Measurements from ENCODE around the gene DAPK1.

The DAPK1 gene

DNA sequence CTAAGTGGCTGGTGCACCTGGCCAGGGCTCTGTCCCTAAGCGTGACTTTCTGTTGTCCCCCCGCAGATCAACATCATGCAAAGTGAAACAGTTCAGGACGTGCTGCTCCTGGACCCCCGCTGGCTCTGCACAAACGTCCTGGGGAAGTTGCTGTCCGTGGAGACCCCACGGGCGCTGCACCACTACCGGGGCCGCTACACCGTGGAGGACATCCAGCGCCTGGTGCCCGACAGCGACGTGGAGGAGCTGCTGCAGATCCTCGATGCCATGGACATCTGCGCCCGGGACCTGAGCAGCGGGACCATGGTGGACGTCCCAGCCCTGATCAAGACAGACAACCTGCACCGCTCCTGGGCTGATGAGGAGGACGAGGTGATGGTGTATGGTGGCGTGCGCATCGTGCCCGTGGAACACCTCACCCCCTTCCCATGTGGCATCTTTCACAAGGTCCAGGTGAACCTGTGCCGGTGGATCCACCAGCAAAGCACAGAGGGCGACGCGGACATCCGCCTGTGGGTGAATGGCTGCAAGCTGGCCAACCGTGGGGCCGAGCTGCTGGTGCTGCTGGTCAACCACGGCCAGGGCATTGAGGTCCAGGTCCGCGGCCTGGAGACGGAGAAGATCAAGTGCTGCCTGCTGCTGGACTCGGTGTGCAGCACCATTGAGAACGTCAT is 208.5 kb downstream of the DAPK1 start:
- no peaks in the 10 kb centered on the region for H3K27me3 ChIP-seq (ENCODE audit: insufficient read depth, low read depth, severe bottlenecking)
- H3K36me3 ChIP-seq, result peaks cover 25% of the 10 kb centered on the region
- no peak overlapping the region for H3K4me3 ChIP-seq (ENCODE audit: low read depth, low read length)
- no peak overlapping the region for H3K27ac ChIP-seq
- TF ChIP-seq, protein P1, sequence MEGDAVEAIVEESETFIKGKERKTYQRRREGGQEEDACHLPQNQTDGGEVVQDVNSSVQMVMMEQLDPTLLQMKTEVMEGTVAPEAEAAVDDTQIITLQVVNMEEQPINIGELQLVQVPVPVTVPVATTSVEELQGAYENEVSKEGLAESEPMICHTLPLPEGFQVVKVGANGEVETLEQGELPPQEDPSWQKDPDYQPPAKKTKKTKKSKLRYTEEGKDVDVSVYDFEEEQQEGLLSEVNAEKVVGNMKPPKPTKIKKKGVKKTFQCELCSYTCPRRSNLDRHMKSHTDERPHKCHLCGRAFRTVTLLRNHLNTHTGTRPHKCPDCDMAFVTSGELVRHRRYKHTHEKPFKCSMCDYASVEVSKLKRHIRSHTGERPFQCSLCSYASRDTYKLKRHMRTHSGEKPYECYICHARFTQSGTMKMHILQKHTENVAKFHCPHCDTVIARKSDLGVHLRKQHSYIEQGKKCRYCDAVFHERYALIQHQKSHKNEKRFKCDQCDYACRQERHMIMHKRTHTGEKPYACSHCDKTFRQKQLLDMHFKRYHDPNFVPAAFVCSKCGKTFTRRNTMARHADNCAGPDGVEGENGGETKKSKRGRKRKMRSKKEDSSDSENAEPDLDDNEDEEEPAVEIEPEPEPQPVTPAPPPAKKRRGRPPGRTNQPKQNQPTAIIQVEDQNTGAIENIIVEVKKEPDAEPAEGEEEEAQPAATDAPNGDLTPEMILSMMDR (IDR thresholded peaks at IDR 0.05; ENCODE audit: low read depth, low read length), result no peak
- DNase-seq, result no peak
- H3K9me3 ChIP-seq (ENCODE audit: severe bottlenecking), result no peaks in the 10 kb centered on the region

- Histone ChIP-seq H3K27ac (no peak overlapping the region), H3K9me3 (ENCODE audit: severe bottlenecking) (no peaks in the 10 kb centered on the region), H3K27me3 (ENCODE audit: insufficient read depth, low read depth, severe bottlenecking) (no peaks in the 10 kb centered on the region), H3K36me3 (peaks cover 25% of the 10 kb centered on the region), H3K4me3 (ENCODE audit: low read depth, low read length) (no peak overlapping the region)
- TF ChIP-seq, protein P1 (IDR thresholded peaks at IDR 0.05; ENCODE audit: low read depth, low read length), result no peak
- no peak for DNase-seq
Measured at GRCh38 chr9:87707805-87708506, 210.3 kb downstream of the DAPK1 start.

DNA sequence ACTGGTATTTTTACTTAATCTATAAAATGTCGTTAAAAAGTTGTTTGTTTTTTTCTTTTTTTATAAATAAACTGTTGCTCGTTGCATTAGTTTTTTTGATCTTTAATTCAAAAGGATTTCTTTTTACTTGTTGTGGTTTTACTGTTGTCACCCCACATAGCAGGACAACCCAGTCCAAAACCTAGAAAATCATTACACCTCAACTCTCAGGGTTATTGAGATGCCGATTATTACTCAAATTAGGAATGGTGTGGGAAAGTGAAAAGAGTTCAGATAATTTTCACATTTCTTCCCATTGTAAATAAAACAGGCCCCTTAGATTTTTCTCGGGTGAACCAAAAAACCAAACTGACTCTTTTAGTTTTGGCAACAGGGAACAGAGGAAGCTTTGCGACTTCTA is 210.9 kb downstream of the DAPK1 start:
- Histone ChIP-seq H3K27ac (no peak overlapping the region), H3K36me3 (peaks cover 23% of the 10 kb centered on the region), H3K9me3 (ENCODE audit: severe bottlenecking) (no peaks in the 10 kb centered on the region), H3K27me3 (ENCODE audit: insufficient read depth, low read depth, severe bottlenecking) (no peaks in the 10 kb centered on the region), H3K4me3 (ENCODE audit: low read depth, low read length) (no peak overlapping the region)
- DNase-seq, result no peak
- TF ChIP-seq, protein P1 (IDR thresholded peaks at IDR 0.05; ENCODE audit: low read depth, low read length), result no peak

DNA sequence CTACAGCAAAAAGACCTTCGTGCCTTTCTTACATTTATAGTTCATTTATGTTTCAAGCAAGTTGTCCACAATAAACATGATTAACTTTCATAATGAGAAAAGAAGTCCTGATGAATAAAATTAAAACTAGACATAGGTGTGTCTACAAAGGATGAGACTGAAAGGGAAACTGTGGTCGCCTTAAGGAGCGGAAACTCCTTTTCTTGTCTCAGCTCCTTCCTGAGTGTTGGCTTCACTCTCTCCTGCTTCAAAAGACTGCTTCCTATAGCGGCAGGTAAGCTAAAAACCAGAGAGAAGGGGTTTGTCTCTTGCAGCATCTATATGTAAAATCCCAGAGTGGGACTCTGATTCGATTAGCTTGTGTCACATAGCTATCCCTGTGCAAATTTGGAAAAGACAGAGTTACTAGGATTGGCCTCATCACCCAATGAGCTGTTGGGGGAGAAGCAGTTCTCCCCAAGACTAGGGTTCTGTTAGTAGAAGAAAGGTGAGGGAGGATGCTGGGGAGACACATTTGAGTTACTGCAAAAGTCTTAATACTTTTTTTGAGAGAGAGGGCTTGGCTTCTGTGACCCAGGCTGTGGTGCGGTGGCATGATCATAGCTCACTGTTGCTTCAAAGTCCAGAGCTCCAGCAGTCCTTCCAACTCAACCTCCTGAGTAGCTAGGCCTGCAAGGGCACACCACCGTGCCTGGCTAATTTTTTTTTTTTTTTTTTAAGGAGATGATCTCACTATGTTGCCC is 211.5 kb downstream of the DAPK1 start:
- Histone ChIP-seq H3K27me3 (ENCODE audit: insufficient read depth, low read depth, severe bottlenecking) (no peaks in the 10 kb centered on the region), H3K4me3 (ENCODE audit: low read depth, low read length) (no peak overlapping the region), H3K27ac (no peak overlapping the region), H3K36me3 (peaks cover 21% of the 10 kb centered on the region), H3K9me3 (ENCODE audit: severe bottlenecking) (no peaks in the 10 kb centered on the region)
- no peak for DNase-seq
- TF ChIP-seq, protein P1 (IDR thresholded peaks at IDR 0.05; ENCODE audit: low read depth, low read length), result no peak

- no peak for DNase-seq
- no peaks in the 10 kb centered on the region for H3K9me3 ChIP-seq (ENCODE audit: severe bottlenecking)
- H3K4me3 ChIP-seq (ENCODE audit: low read depth, low read length), result no peak overlapping the region
- peaks cover 21% of the 10 kb centered on the region for H3K36me3 ChIP-seq
- TF ChIP-seq, protein P1 (IDR thresholded peaks at IDR 0.05; ENCODE audit: low read depth, low read length), result no peak
- no peak overlapping the region for H3K27ac ChIP-seq
- no peaks in the 10 kb centered on the region for H3K27me3 ChIP-seq (ENCODE audit: insufficient read depth, low read depth, severe bottlenecking)
Measured at GRCh38 chr9:87710443-87710842, 212.8 kb downstream of the DAPK1 start.
